Fibroblast of lung (primary cell): ENCODE data around the gene EFCC1.

Experiments
- CTCF ChIP-seq, 2 donors: IDR thresholded peaks in 1 of 2; conservative IDR thresholded peaks in 1 of 2; 1 replicate in 1 of 2; 2 replicates in 1 of 2; pipeline ENCODE4 v1.5.1; 2011 to 2012; ENCODE audit warnings: low read length in 2 of 2, control low read depth in 1 of 2, inconsistent platforms in 1 of 2, low read depth in 1 of 2, mild to moderate bottlenecking in 1 of 2
- EZH2 ChIP-seq: IDR thresholded peaks from 2 replicates; pipeline ENCODE4 v1.5.1; 2012; ENCODE audit warnings: low read length, control low read depth, mild to moderate bottlenecking; ENCODE audit errors: missing control alignments

GRCh38 chr3:129060276-129061022, 59.3 kb downstream of the EFCC1 start, which contains the start of gene GP9:
- no peak for TF ChIP-seq CTCF (conservative IDR thresholded peaks at IDR 0.05 in 1 of 2, IDR thresholded peaks at IDR 0.05 in 1 of 2; ENCODE audit: low read depth in 1 of 2, low read length in 2 of 2)
- no peak for TF ChIP-seq EZH2
